Measurements from ENCODE around the gene GRSF1.

GRCh38 chr4:70818921-70819320 is 20.8 kb downstream of the GRSF1 start:
- no peak for TF ChIP-seq CTCF (IDR thresholded peaks at IDR 0.05; ENCODE audit: low read depth, low read length, poor library complexity, severe bottlenecking)
- TF ChIP-seq EZH2phosphoT487 (IDR thresholded peaks at IDR 0.05; ENCODE audit: borderline replicate concordance, low read length), result no peak
